ENCODE results near the gene C11orf98.

Gene C11orf98

GRCh38 chr11:62680825-62681240, 15.8 kb upstream of the C11orf98 start:
- peak overlapping the region; percentile 2; the same call in 1 of the 2 replicates for H3K27ac ChIP-seq (ENCODE audit: low read depth, low read length)
- no peaks in the 10 kb centered on the region for H3K27me3 ChIP-seq (ENCODE audit: control insufficient read depth, low read length)
- H3K79me2 ChIP-seq (ENCODE audit: control insufficient read depth, low read length) = peaks cover 35% of the 10 kb centered on the region
- H3K4me1 ChIP-seq (ENCODE audit: control insufficient read depth, low read length) = peaks cover 38% of the 10 kb centered on the region
- no peaks in the 10 kb centered on the region for H3K9me2 ChIP-seq (replicated peaks; ENCODE audit: control insufficient read depth, low read length)
- peaks cover 17% of the 10 kb centered on the region for H3F3A ChIP-seq (ENCODE audit: control insufficient read depth, insufficient read depth)
- peak overlapping the region; percentile 50 for H3K4me2 ChIP-seq (ENCODE audit: low read length)
- H3K9me3 ChIP-seq (ENCODE audit: control insufficient read depth, insufficient read depth, low read length) = no peaks in the 10 kb centered on the region
- no peaks in the 10 kb centered on the region for H4K20me1 ChIP-seq (ENCODE audit: control insufficient read depth, insufficient read depth, low read depth, low read length)
- H3K36me3 ChIP-seq (ENCODE audit: control insufficient read depth, low read length) = peaks cover 24% of the 10 kb centered on the region
- H3K4me3 ChIP-seq (ENCODE audit: low read length) = peak overlapping the region; percentile 27
- TF ChIP-seq CTCF (IDR thresholded peaks at IDR 0.05; ENCODE audit: low read depth, low read length, poor library complexity, severe bottlenecking) (peak; percentile 74), EZH2phosphoT487 (IDR thresholded peaks at IDR 0.05; ENCODE audit: borderline replicate concordance, low read length) (no peak)

GRCh38 chr11:62678770-62679696, 14.0 kb upstream of the C11orf98 start, which contains the start of gene UBXN1:
UBXN1 (minus strand) TSS chr11:62679073; CDS start chr11:62678923, 150 bp downstream.
- H3K9me3 ChIP-seq (ENCODE audit: control insufficient read depth, insufficient read depth, low read length) = no peaks in the 10 kb centered on the region
- H3K36me3 ChIP-seq (ENCODE audit: control insufficient read depth, low read length) = peaks cover 34% of the 10 kb centered on the region
- peaks cover 17% of the 10 kb centered on the region for H3F3A ChIP-seq (ENCODE audit: control insufficient read depth, insufficient read depth)
- H4K20me1 ChIP-seq (ENCODE audit: control insufficient read depth, insufficient read depth, low read depth, low read length) = no peaks in the 10 kb centered on the region
- TF ChIP-seq CTCF (IDR thresholded peaks at IDR 0.05; ENCODE audit: low read depth, low read length, poor library complexity, severe bottlenecking) (no peak), EZH2phosphoT487 (IDR thresholded peaks at IDR 0.05; ENCODE audit: borderline replicate concordance, low read length) (no peak)
- peaks cover 49% of the 10 kb centered on the region for H3K79me2 ChIP-seq (ENCODE audit: control insufficient read depth, low read length)
- no peaks in the 10 kb centered on the region for H3K9me2 ChIP-seq (replicated peaks; ENCODE audit: control insufficient read depth, low read length)
- peak within 1 kb of the TSS; percentile 59 for H3K27ac ChIP-seq (ENCODE audit: low read depth, low read length)
- peak within 1 kb of the TSS; percentile 98 for H3K4me3 ChIP-seq (ENCODE audit: low read length)
- H3K4me1 ChIP-seq (ENCODE audit: control insufficient read depth, low read length) = peaks cover 38% of the 10 kb centered on the region
- H3K27me3 ChIP-seq (ENCODE audit: control insufficient read depth, low read length) = no peaks in the 10 kb centered on the region
- peak within 1 kb of the TSS; percentile 98 for H3K4me2 ChIP-seq (ENCODE audit: low read length)

- Histone ChIP-seq H3K27ac (ENCODE audit: low read depth, low read length) (peak overlapping the region; percentile 59), H4K20me1 (ENCODE audit: control insufficient read depth, insufficient read depth, low read depth, low read length) (no peaks in the 10 kb centered on the region), H3K36me3 (ENCODE audit: control insufficient read depth, low read length) (peaks cover 40% of the 10 kb centered on the region), H3K4me1 (ENCODE audit: control insufficient read depth, low read length) (peaks cover 44% of the 10 kb centered on the region), H3K9me3 (ENCODE audit: control insufficient read depth, insufficient read depth, low read length) (no peaks in the 10 kb centered on the region), H3K27me3 (ENCODE audit: control insufficient read depth, low read length) (no peaks in the 10 kb centered on the region), H3K9me2 (replicated peaks; ENCODE audit: control insufficient read depth, low read length) (no peaks in the 10 kb centered on the region), H3F3A (ENCODE audit: control insufficient read depth, insufficient read depth) (peaks cover 17% of the 10 kb centered on the region), H3K79me2 (ENCODE audit: control insufficient read depth, low read length) (peaks cover 56% of the 10 kb centered on the region), H3K4me2 (ENCODE audit: low read length) (peak overlapping the region; percentile 98), H3K4me3 (ENCODE audit: low read length) (peak overlapping the region; percentile 98)
- TF ChIP-seq CTCF (IDR thresholded peaks at IDR 0.05; ENCODE audit: low read depth, low read length, poor library complexity, severe bottlenecking) (no peak), EZH2phosphoT487 (IDR thresholded peaks at IDR 0.05; ENCODE audit: borderline replicate concordance, low read length) (no peak)
These were observed 13.4 kb upstream of the C11orf98 start for GRCh38 chr11:62678433-62678769.
